GM19397 (cell line): ENCODE data around the gene RANBP3.
"Not testable (repeated sequence)": the region's sequence is repeated elsewhere in the genome, so short reads cannot be mapped to it uniquely, and the experiment has no call there.

Source experiments
- ATAC-seq: cut with Tn5 transposase; IDR thresholded peaks from one replicate; pipeline ENCODE4 v1.9.1; 2021; ENCODE audit warnings: mild to moderate bottlenecking, moderate library complexity; ENCODE audit not compliant: unreplicated experiment

The RANBP3 gene

GRCh38 chr19:5890099-5890498 lies 87.8 kb downstream of the RANBP3 start:
- no peak for ATAC-seq

- no peak for ATAC-seq
Observed at GRCh38 chr19:5889288-5889971, 88.5 kb downstream of the RANBP3 start.

GRCh38 chr19:5884065-5884811 lies 93.7 kb downstream of the RANBP3 start:
- not testable (repeated sequence) for ATAC-seq

GRCh38 chr19:5883157-5883873 lies 94.6 kb downstream of the RANBP3 start:
- ATAC-seq, result not testable (repeated sequence)

GRCh38 chr19:5882421-5882968 lies 95.4 kb downstream of the RANBP3 start:
- ATAC-seq, result no peak

- ATAC-seq, result no peak
Observed at GRCh38 chr19:5881543-5882299, 96.2 kb downstream of the RANBP3 start.

GRCh38 chr19:5880604-5881078 lies 97.3 kb downstream of the RANBP3 start:
- no peak for ATAC-seq

- ATAC-seq, result no peak
Observed at GRCh38 chr19:5880196-5880595, 97.7 kb downstream of the RANBP3 start.

GRCh38 chr19:5877882-5878281 lies 100.1 kb downstream of the RANBP3 start:
- no peak for ATAC-seq

- ATAC-seq, result no peak
Observed at GRCh38 chr19:5877427-5877826, 100.5 kb downstream of the RANBP3 start.

GRCh38 chr19:5874496-5874895 lies 103.4 kb downstream of the RANBP3 start:
- not testable (repeated sequence) for ATAC-seq

GRCh38 chr19:5873617-5874199 lies 104.2 kb downstream of the RANBP3 start:
- ATAC-seq, result no peak

- no peak for ATAC-seq
Observed at GRCh38 chr19:5870986-5871394, 107.0 kb downstream of the RANBP3 start.

- ATAC-seq, result no peak
Observed at GRCh38 chr19:5867201-5868136, 110.5 kb downstream of the RANBP3 start.
